HepG2 (cell line): ENCODE results near the gene SLC11A1. TPM values are rescaled to one million over a fixed set of nuclear protein-coding genes. Genes with fewer than 3 reads are reported as not detected.
A peak's percentile ranks its signal among the peaks of the same experiment; 100 is the strongest.

Experiments
- HMGXB3 ChIP-seq: sonication (generic); formaldehyde crosslinking; IDR thresholded peaks from 2 replicates; pipeline ENCODE4 v1.4.0; 2020; ENCODE audit warnings: missing genetic modification reagents, borderline replicate concordance
- IRF1 ChIP-seq: sonication (generic); formaldehyde crosslinking; IDR thresholded peaks from 2 replicates; pipeline ENCODE4 v1.4.0; 2020; ENCODE audit warnings: low read depth, mild to moderate bottlenecking, missing genetic modification reagents
- MLLT10 ChIP-seq: sonication (generic); formaldehyde crosslinking; IDR thresholded peaks from 2 replicates; pipeline ENCODE4 v1.4.0; 2020; ENCODE audit warnings: missing genetic modification reagents
- NFIB ChIP-seq: sonication (generic); formaldehyde crosslinking; IDR thresholded peaks from 2 replicates; pipeline ENCODE4 v1.9.0; 2021; ENCODE audit warnings: missing genetic modification reagents, mild to moderate bottlenecking, borderline replicate concordance
- PAWR ChIP-seq: sonication (generic); formaldehyde crosslinking; IDR thresholded peaks from 2 replicates; pipeline ENCODE4 v1.4.0; 2020; ENCODE audit warnings: missing genetic modification reagents, mild to moderate bottlenecking, borderline replicate concordance
- RBM39 ChIP-seq: fragments of 200-400 bp; formaldehyde crosslinking; IDR thresholded peaks from one replicate; pipeline ENCODE4 v1.6.1; 2018; ENCODE audit warnings: antibody characterized with exemption, mild to moderate bottlenecking, low read depth, low read length; ENCODE audit not compliant: poor library complexity, severe bottlenecking
- THAP11 ChIP-seq: IDR thresholded peaks from 2 replicates; pipeline ENCODE4 v1.6.1; 2016; ENCODE audit warnings: missing biosample characterization, missing genetic modification reagents
- ZBTB34 ChIP-seq: sonication (generic); formaldehyde crosslinking; IDR thresholded peaks from 2 replicates; pipeline ENCODE4 v1.8.0; 2022; ENCODE audit warnings: mild to moderate bottlenecking, missing genetic modification reagents
- ZFP1 ChIP-seq: IDR thresholded peaks from 2 replicates; pipeline ENCODE4 v1.6.1; 2016
- ZNF329 ChIP-seq: sonication (generic); formaldehyde crosslinking; IDR thresholded peaks from 2 replicates; pipeline ENCODE4 v1.9.0; 2021; ENCODE audit warnings: low read depth, mild to moderate bottlenecking, missing genetic modification reagents
- polyA plus RNA-seq, 8 experiments: library from polyadenylated mRNA; depleted of rRNA in 3 of 8; stranded (reverse) in 7 of 8; unstranded in 1 of 8; fragments of >200 nt; fragmentation: Illumina TruSeq in 4 of 8; extraction: Trizol in 4 of 8; gene quantifications; 2 replicates each; pipeline versions ENCODE4 v1.2.1 to v1.2.3, GENCODE V29; 2011 to 2016; ENCODE audit warnings: low read depth in 4 of 8, missing spikeins in 1 of 8, mixed read lengths in 1 of 8; ENCODE audit not compliant: insufficient read depth in 1 of 8
- total RNA-seq, 5 experiments: library from RNA; depleted of rRNA; stranded (reverse); fragments of >200 nt; fragmentation: Illumina TruSeq; extraction: Trizol; gene quantifications; 2 replicates each; pipeline ENCODE4 v1.2.3, GENCODE V29; 2016; ENCODE audit warnings: low read depth in 1 of 5
- TF ChIP-seq, protein P1 (sequence below): sonication (generic); formaldehyde crosslinking; IDR thresholded peaks from 2 replicates; pipeline ENCODE4 v1.9.0; 2021; ENCODE audit warnings: missing genetic modification reagents, borderline replicate concordance
- TF ChIP-seq, protein P2 (sequence below): sonication (generic); formaldehyde crosslinking; IDR thresholded peaks from 2 replicates; pipeline ENCODE4 v1.4.0; 2020; ENCODE audit warnings: missing genetic modification reagents

The SLC11A1 gene
- total and polyA plus RNA-seq, 2 of the 13 experiments (the other 11 are each of a cell fraction or from before 2014, with no cell fraction given) = 0.33 to 2.3 TPM

DNA sequence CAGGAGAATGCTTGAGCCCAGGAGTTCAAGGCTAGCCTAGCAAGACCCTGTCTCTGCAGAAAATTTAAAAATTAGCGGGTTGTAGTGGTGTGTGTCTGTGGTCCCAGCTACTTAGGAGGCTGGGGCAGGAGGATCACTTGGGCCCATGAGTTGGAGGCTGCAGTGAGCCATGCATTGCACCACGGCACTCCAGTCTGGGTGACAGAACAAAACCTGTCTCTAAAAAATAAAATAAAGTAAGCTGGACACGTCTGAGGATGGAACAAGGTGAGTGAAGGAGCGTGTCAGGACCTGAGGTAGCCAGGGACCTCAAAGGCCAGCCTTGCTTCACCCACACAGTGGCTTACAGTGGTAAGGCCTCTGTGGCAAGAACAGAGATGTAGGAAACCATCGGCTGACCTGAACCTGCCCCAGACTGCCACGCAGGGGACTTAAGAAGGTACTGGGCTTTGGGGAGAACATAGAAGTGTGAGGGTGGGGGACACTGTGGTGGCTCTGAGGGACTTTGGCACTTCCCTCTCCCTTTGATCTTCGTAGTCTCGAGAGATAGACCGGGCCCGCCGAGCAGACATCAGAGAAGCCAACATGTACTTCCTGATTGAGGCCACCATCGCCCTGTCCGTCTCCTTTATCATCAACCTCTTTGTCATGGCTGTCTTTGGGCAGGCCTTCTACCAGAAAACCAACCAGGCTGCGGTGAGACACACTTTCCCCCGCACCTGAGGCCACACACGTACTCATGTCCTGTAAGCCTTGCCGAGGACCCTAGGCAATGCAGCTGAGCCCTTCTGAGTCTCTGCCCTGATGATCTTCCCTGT lies 7.5 kb downstream of the SLC11A1 start (continued):
- TF ChIP-seq, protein P1, sequence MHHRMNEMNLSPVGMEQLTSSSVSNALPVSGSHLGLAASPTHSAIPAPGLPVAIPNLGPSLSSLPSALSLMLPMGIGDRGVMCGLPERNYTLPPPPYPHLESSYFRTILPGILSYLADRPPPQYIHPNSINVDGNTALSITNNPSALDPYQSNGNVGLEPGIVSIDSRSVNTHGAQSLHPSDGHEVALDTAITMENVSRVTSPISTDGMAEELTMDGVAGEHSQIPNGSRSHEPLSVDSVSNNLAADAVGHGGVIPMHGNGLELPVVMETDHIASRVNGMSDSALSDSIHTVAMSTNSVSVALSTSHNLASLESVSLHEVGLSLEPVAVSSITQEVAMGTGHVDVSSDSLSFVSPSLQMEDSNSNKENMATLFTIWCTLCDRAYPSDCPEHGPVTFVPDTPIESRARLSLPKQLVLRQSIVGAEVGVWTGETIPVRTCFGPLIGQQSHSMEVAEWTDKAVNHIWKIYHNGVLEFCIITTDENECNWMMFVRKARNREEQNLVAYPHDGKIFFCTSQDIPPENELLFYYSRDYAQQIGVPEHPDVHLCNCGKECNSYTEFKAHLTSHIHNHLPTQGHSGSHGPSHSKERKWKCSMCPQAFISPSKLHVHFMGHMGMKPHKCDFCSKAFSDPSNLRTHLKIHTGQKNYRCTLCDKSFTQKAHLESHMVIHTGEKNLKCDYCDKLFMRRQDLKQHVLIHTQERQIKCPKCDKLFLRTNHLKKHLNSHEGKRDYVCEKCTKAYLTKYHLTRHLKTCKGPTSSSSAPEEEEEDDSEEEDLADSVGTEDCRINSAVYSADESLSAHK (CRISPR knock-in tag) = no peak
- TF ChIP-seq THAP11 (CRISPR knock-in tag) = 0 out of 2 replicates have a peak, but pooled peaks have one; percentile 26
- 0 out of 2 replicates have a peak, but pooled peaks have one; percentile 33 for TF ChIP-seq HMGXB3
- TF ChIP-seq NFIB (CRISPR knock-in tag) = no peak
- TF ChIP-seq ZFP1 (CRISPR knock-in tag) = no peak
- TF ChIP-seq ZBTB34 (CRISPR knock-in tag) = no peak
- TF ChIP-seq ZNF329 = no peak
- no peak for TF ChIP-seq IRF1 (CRISPR knock-in tag)
- TF ChIP-seq, protein P2, sequence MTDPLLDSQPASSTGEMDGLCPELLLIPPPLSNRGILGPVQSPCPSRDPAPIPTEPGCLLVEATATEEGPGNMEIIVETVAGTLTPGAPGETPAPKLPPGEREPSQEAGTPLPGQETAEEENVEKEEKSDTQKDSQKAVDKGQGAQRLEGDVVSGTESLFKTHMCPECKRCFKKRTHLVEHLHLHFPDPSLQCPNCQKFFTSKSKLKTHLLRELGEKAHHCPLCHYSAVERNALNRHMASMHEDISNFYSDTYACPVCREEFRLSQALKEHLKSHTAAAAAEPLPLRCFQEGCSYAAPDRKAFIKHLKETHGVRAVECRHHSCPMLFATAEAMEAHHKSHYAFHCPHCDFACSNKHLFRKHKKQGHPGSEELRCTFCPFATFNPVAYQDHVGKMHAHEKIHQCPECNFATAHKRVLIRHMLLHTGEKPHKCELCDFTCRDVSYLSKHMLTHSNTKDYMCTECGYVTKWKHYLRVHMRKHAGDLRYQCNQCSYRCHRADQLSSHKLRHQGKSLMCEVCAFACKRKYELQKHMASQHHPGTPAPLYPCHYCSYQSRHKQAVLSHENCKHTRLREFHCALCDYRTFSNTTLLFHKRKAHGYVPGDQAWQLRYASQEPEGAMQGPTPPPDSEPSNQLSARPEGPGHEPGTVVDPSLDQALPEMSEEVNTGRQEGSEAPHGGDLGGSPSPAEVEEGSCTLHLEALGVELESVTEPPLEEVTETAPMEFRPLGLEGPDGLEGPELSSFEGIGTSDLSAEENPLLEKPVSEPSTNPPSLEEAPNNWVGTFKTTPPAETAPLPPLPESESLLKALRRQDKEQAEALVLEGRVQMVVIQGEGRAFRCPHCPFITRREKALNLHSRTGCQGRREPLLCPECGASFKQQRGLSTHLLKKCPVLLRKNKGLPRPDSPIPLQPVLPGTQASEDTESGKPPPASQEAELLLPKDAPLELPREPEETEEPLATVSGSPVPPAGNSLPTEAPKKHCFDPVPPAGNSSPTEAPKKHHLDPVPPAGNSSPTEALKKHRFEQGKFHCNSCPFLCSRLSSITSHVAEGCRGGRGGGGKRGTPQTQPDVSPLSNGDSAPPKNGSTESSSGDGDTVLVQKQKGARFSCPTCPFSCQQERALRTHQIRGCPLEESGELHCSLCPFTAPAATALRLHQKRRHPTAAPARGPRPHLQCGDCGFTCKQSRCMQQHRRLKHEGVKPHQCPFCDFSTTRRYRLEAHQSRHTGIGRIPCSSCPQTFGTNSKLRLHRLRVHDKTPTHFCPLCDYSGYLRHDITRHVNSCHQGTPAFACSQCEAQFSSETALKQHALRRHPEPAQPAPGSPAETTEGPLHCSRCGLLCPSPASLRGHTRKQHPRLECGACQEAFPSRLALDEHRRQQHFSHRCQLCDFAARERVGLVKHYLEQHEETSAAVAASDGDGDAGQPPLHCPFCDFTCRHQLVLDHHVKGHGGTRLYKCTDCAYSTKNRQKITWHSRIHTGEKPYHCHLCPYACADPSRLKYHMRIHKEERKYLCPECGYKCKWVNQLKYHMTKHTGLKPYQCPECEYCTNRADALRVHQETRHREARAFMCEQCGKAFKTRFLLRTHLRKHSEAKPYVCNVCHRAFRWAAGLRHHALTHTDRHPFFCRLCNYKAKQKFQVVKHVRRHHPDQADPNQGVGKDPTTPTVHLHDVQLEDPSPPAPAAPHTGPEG (CRISPR knock-in tag) = no peak
- TF ChIP-seq PAWR = no peak
- TF ChIP-seq RBM39 = no peak
- TF ChIP-seq MLLT10 (CRISPR knock-in tag) = no peak
